ENCODE data around the gene CTTNBP2NL. TPM values are rescaled to one million over a fixed set of nuclear protein-coding genes. Genes with fewer than 3 reads are reported as not detected.

The CTTNBP2NL gene
- total RNA-seq, 1 donor from 2014 or later: 47.9 TPM

- no peaks in the 10 kb centered on the region for H3K36me3 Mint-ChIP-seq
- no peaks in the 10 kb centered on the region for H3K9me3 Mint-ChIP-seq
- no peak overlapping the region for H3K4me3 Mint-ChIP-seq
- no peak for TF ChIP-seq CTCF (conservative IDR thresholded peaks at IDR 0.05)
- no peak for DNase-seq (ENCODE audit: extremely low spot score, unreplicated experiment)
- H3K4me1 Mint-ChIP-seq (ENCODE audit: unreplicated experiment): peaks cover 12% of the 10 kb centered on the region
- H3K27me3 Mint-ChIP-seq: peaks cover 27% of the 10 kb centered on the region
- H3K27ac Mint-ChIP-seq: no peak overlapping the region
These were observed 15.7 kb upstream of the CTTNBP2NL start for GRCh38 chr1:112380356-112380755.

GRCh38 chr1:112381324-112382076 lies 14.5 kb upstream of the CTTNBP2NL start:
- H3K4me1 Mint-ChIP-seq (ENCODE audit: unreplicated experiment): peaks cover 12% of the 10 kb centered on the region
- H3K4me3 Mint-ChIP-seq: no peak overlapping the region
- H3K9me3 Mint-ChIP-seq: no peaks in the 10 kb centered on the region
- no peaks in the 10 kb centered on the region for H3K36me3 Mint-ChIP-seq
- H3K27me3 Mint-ChIP-seq: peaks cover 18% of the 10 kb centered on the region
- H3K27ac Mint-ChIP-seq: no peak overlapping the region
- TF ChIP-seq CTCF (conservative IDR thresholded peaks at IDR 0.05): no peak
- no peak for DNase-seq (ENCODE audit: extremely low spot score, unreplicated experiment)

DNA sequence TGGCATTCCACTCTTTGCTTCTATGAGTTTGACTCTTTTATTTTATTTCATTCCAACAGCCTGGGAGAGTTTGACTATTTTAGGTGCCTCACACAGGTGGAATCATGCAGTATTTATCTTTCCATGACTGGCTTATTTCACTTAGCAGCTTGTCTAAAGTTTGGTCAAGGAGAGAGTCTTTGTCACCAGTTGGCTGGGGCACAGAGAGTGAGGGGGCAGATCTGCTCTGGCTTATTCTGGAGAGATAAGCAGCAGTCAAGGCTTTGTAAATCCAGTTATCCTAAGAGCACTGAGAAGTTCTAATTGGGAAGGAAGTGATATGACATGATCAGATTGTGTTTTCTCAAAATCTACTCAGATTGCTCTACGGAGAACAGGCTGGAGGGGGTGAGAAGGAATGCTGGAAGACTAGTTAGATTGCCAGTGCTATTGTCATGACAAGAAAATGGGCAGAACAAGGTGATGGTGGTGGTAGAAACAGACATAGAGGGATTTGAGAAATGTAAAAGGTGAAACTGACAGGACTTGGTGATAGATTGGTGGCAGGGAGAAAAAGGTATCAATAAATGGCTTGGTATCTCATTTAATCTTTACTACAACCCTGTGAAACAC lies 12.1 kb upstream of the CTTNBP2NL start:
- Mint-ChIP-seq H3K27me3 (peaks cover 18% of the 10 kb centered on the region), H3K4me1 (ENCODE audit: unreplicated experiment) (peaks cover 21% of the 10 kb centered on the region), H3K4me3 (peak overlapping the region; percentile 13), H3K36me3 (no peaks in the 10 kb centered on the region), H3K9me3 (no peaks in the 10 kb centered on the region), H3K27ac (peak overlapping the region; percentile 60)
- no peak for DNase-seq (ENCODE audit: extremely low spot score, unreplicated experiment)
- TF ChIP-seq CTCF (conservative IDR thresholded peaks at IDR 0.05): no peak

GRCh38 chr1:112386024-112386723 lies 9.8 kb upstream of the CTTNBP2NL start:
- Mint-ChIP-seq H3K27ac (no peak overlapping the region), H3K4me3 (no peak overlapping the region), H3K9me3 (no peaks in the 10 kb centered on the region), H3K27me3 (peaks cover 12% of the 10 kb centered on the region), H3K36me3 (no peaks in the 10 kb centered on the region), H3K4me1 (ENCODE audit: unreplicated experiment) (peaks cover 28% of the 10 kb centered on the region)
- DNase-seq (ENCODE audit: extremely low spot score, unreplicated experiment): no peak
- no peak for TF ChIP-seq CTCF (conservative IDR thresholded peaks at IDR 0.05)

DNA sequence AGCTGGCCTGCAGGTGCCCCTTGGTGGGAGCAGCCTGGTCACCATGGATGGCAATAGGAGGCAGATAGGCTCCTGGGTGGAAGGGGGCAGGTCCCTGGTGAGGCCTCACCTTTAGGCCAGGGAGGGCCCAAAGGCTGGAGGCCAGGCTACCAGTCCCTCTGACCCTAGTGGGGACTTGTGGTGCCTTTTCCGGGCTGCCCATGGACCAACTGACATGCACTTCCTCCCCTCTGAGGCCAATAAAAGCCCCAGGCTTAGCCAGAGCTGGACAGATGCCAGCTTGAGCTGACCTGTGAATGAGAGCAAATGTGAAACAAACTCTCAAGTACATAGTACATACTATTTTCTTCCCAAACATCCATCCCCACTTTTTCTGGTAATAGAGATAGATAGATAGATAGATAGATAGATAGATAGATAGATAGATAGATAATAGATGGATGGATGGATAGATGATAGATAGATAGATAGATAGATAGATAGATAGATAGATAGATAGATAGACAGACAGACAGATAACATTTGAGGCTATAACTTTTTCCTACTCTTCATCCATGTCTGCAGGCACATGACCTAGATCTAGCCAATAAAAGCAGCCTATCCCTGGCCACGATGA lies 9.2 kb upstream of the CTTNBP2NL start:
- no peak for DNase-seq (ENCODE audit: extremely low spot score, unreplicated experiment)
- no peak overlapping the region for H3K27ac Mint-ChIP-seq
- H3K4me1 Mint-ChIP-seq (ENCODE audit: unreplicated experiment): peaks cover 31% of the 10 kb centered on the region
- H3K9me3 Mint-ChIP-seq: no peaks in the 10 kb centered on the region
- no peak overlapping the region for H3K4me3 Mint-ChIP-seq
- TF ChIP-seq CTCF (conservative IDR thresholded peaks at IDR 0.05): no peak
- peaks cover 5% of the 10 kb centered on the region for H3K27me3 Mint-ChIP-seq
- no peaks in the 10 kb centered on the region for H3K36me3 Mint-ChIP-seq

Data from type B pancreatic cell (in vitro differentiated cells).